Measurements from ENCODE around the gene DAD1. TPM values are rescaled to one million over a fixed set of nuclear protein-coding genes. Genes with fewer than 3 reads are reported as not detected.

The DAD1 gene
- total and polyA plus RNA-seq, 4 experiments from 2014 or later = 110 to 735 (median 363) TPM

- Histone ChIP-seq H3K9me3 (ENCODE audit: control insufficient read depth in 1 of 2, low read length in 2 of 2) (no peaks in the 10 kb centered on the region), H3K36me3 (ENCODE audit: insufficient read depth, low read length) (peaks cover 46% of the 10 kb centered on the region), H3K27me3 (ENCODE audit: insufficient read depth, low read length) (no peaks in the 10 kb centered on the region), H3K27ac (ENCODE audit: low read depth, low read length) (peak overlapping the region; percentile 76), H3K4me1 (ENCODE audit: insufficient read depth, low read length) (peaks cover 97% of the 10 kb centered on the region), H3K4me3 (ENCODE audit: low read length in 2 of 2) (peak overlapping the region; percentile 33 to 39)
- POLR2A ChIA-PET (ENCODE audit: partially characterized antibody) = interaction anchor here (1.2 to 42.8 kb wide), 9 partner anchors 14 to 669 kb away, joined by 3 to 1528 read pairs (median 136); no protein-coding TSS in a partner anchor
- Mint-ChIP-seq H3K4me1 (peaks cover 63 to 91% (median 77%) of the 10 kb centered on the region in 4 donors), H3K27ac (peak overlapping the region; percentile 95 to 100 (median 95)), H3K4me3 (peak overlapping the region; percentile 83 to 91 (median 90)), H3K36me3 (peaks cover 76 to 85% of the 10 kb centered on the region in 2 donors), H3K27me3 (no peaks in the 10 kb centered on the region), H3K9me3 (no peaks in the 10 kb centered on the region)
- DNase-seq = no peak
- intact Hi-C loops (cut with micrococcal nuclease) = no loop called here
- CTCF ChIA-PET (ENCODE audit: partially characterized antibody) = interaction anchor here (1.1 to 2.8 kb wide), 4 partner anchors 8 to 41 kb away, joined by 3 to 11 read pairs (median 4); no protein-coding TSS in a partner anchor
These were observed 73.1 kb downstream of the DAD1 start for GRCh38 chr14:22515929-22516328.

Other genes with a start within 250 kb of the DAD1 start
- gene ABHD4, start 9.1 kb upstream of the DAD1 start, total RNA-seq = 10 to 100 TPM; 18.8 to 22.4 TPM
- 10 to 100 TPM in 1 of 2 donors, 1 to 10 TPM in 1; 6.2 to 12.9 TPM for gene ABHD4, start 9.1 kb upstream of the DAD1 start, polyA plus RNA-seq
- not detected for gene OR6J1, start 55.1 kb upstream of the DAD1 start, total RNA-seq
- gene OR6J1, start 55.1 kb upstream of the DAD1 start, polyA plus RNA-seq = not detected
- gene OXA1L, start 177.5 kb upstream of the DAD1 start, total RNA-seq = 100 to 1,000 TPM; 129 to 137 TPM
- gene OXA1L, start 177.5 kb upstream of the DAD1 start, polyA plus RNA-seq = 10 to 100 TPM; 54.6 to 66.1 TPM
- gene SLC7A7, start 226.2 kb upstream of the DAD1 start, total RNA-seq = 1 to 10 TPM in 1 of 2 experiments, under 1 TPM in 1; 0.70 to 1.5 TPM
- gene SLC7A7, start 226.2 kb upstream of the DAD1 start, polyA plus RNA-seq = under 1 TPM; 0.21 to 0.75 TPM
- 10 to 100 TPM; 58.0 to 68.3 TPM for gene MRPL52, start 240.7 kb upstream of the DAD1 start, total RNA-seq
- gene MRPL52, start 240.7 kb upstream of the DAD1 start, polyA plus RNA-seq = 100 to 1,000 TPM in 1 of 2 donors, 10 to 100 TPM in 1; 97.4 to 164 TPM
- 1 to 10 TPM; 3.0 to 3.8 TPM for gene MMP14, start 247.4 kb upstream of the DAD1 start, total RNA-seq
- not detected for gene MMP14, start 247.4 kb upstream of the DAD1 start, polyA plus RNA-seq